Osteocyte (in vitro differentiated cells): ENCODE data around the gene LIPT2. TPM values are rescaled to one million over a fixed set of nuclear protein-coding genes. Genes with fewer than 3 reads are reported as not detected.

Experiments used
- DNase-seq: peaks from one replicate; pipeline ENCODE4 v3.0.0; 2021; ENCODE audit warnings: mixed read lengths; ENCODE audit not compliant: unreplicated experiment; ENCODE audit errors: extremely low spot score
- H3K27ac Mint-ChIP-seq: one replicate; pipeline ENCODE4 v1.8.0; 2021; ENCODE audit warnings: mild to moderate bottlenecking, mixed read lengths; ENCODE audit not compliant: unreplicated experiment
- H3K27me3 Mint-ChIP-seq: one replicate; pipeline ENCODE4 v1.8.0; 2021; ENCODE audit warnings: mixed read lengths; ENCODE audit not compliant: unreplicated experiment
- H3K36me3 Mint-ChIP-seq: one replicate; pipeline ENCODE4 v1.8.0; 2021; ENCODE audit warnings: mixed read lengths; ENCODE audit not compliant: unreplicated experiment
- H3K4me1 Mint-ChIP-seq: one replicate; pipeline ENCODE4 v1.8.0; 2021; ENCODE audit warnings: mixed read lengths; ENCODE audit not compliant: unreplicated experiment
- H3K4me3 Mint-ChIP-seq: one replicate; pipeline ENCODE4 v1.8.0; 2021; ENCODE audit warnings: mild to moderate bottlenecking, moderate library complexity, mixed read lengths; ENCODE audit not compliant: unreplicated experiment
- H3K9me3 Mint-ChIP-seq: one replicate; pipeline ENCODE4 v1.8.0; 2021; ENCODE audit warnings: mixed read lengths; ENCODE audit not compliant: unreplicated experiment
- total RNA-seq: library from RNA; stranded (reverse); gene quantifications from 2 replicates; pipeline ENCODE4 v1.2.1, GENCODE V29; 2021
- TF ChIP-seq, protein P1 (sequence below): fragments of 200-600 bp; sonication (generic); IDR thresholded peaks from 2 replicates; pipeline ENCODE4 v1.5.0; 2021; ENCODE audit warnings: antibody characterized with exemption, mild to moderate bottlenecking, moderate library complexity

Gene LIPT2
- total RNA-seq, 1 donor from 2014 or later: 1.6 TPM

DNA sequence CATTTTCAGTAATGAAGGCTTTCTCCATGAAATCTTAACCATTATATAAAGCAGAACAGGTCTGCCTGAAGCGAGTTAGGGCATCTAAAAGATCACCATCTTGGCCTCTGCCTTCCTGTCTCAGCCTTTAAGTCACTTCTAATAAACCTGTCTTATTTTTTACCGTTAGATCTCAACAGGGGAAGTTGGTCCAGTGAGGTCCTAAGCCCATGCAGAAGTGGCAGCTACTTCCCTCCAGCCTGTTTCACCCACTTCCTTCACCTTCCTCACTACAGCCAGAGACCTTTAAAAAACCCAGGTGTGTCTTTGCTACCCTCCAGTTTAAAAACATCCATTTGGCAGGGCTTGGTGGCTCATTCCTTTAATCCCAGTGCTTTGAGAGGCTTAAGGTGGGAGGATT is 14.1 kb upstream of the LIPT2 start:
- TF ChIP-seq, protein P1, sequence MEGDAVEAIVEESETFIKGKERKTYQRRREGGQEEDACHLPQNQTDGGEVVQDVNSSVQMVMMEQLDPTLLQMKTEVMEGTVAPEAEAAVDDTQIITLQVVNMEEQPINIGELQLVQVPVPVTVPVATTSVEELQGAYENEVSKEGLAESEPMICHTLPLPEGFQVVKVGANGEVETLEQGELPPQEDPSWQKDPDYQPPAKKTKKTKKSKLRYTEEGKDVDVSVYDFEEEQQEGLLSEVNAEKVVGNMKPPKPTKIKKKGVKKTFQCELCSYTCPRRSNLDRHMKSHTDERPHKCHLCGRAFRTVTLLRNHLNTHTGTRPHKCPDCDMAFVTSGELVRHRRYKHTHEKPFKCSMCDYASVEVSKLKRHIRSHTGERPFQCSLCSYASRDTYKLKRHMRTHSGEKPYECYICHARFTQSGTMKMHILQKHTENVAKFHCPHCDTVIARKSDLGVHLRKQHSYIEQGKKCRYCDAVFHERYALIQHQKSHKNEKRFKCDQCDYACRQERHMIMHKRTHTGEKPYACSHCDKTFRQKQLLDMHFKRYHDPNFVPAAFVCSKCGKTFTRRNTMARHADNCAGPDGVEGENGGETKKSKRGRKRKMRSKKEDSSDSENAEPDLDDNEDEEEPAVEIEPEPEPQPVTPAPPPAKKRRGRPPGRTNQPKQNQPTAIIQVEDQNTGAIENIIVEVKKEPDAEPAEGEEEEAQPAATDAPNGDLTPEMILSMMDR: no peak

GRCh38 chr11:74506823-74507222 is 13.3 kb upstream of the LIPT2 start:
- Mint-ChIP-seq H3K27me3 (peaks cover 17% of the 10 kb centered on the region), H3K36me3 (no peaks in the 10 kb centered on the region), H3K27ac (no peak overlapping the region), H3K4me3 (no peak overlapping the region), H3K9me3 (peaks cover 2% of the 10 kb centered on the region), H3K4me1 (peaks cover 5% of the 10 kb centered on the region)
- TF ChIP-seq, protein P1: no peak
- DNase-seq: no peak

More for the DNA sequence above, 14.1 kb upstream of the LIPT2 start:
- peaks cover 5% of the 10 kb centered on the region for H3K4me1 Mint-ChIP-seq
- no peaks in the 10 kb centered on the region for H3K9me3 Mint-ChIP-seq
- no peak for DNase-seq
- no peaks in the 10 kb centered on the region for H3K36me3 Mint-ChIP-seq
- H3K27me3 Mint-ChIP-seq: peaks cover 24% of the 10 kb centered on the region
- H3K27ac Mint-ChIP-seq: no peak overlapping the region
- H3K4me3 Mint-ChIP-seq: no peak overlapping the region

- Mint-ChIP-seq H3K4me1 (peaks cover 5% of the 10 kb centered on the region), H3K4me3 (no peak overlapping the region), H3K27ac (no peak overlapping the region), H3K9me3 (peaks cover 3% of the 10 kb centered on the region), H3K36me3 (no peaks in the 10 kb centered on the region), H3K27me3 (peaks cover 12% of the 10 kb centered on the region)
- no peak for DNase-seq
- TF ChIP-seq, protein P1: no peak
These were observed 12.4 kb upstream of the LIPT2 start for GRCh38 chr11:74505911-74506310.

DNA sequence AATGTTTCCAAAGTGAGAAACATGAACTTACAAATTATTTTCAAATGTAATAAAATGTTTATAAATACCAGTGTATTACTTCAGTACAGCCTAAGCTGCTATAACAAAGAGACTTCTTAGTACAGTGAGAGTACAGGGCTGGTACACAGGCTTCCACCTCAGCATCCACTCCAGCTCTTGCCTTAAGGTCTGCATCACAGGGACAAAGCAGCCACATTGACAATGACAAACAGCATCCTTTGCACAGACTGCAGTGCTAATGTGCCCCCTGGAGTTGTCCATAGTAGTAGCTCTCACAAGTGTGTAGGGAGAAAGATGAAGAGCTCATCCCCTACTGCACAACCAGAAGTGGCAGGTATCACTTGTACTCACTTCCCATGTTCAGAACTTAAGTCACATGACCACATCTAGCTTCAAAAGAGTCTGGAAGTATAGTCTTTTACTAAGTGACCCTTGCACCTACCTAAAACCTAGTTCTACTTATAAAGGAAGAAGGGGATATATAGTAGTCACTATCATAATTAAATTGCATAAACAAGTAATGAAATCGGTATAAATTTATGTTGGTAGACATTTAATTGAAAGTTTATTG is 10.7 kb upstream of the LIPT2 start:
- no peaks in the 10 kb centered on the region for H3K36me3 Mint-ChIP-seq
- no peak overlapping the region for H3K27ac Mint-ChIP-seq
- H3K4me1 Mint-ChIP-seq: peaks cover 5% of the 10 kb centered on the region
- H3K27me3 Mint-ChIP-seq: peaks cover 7% of the 10 kb centered on the region
- TF ChIP-seq, protein P1: no peak
- DNase-seq: no peak
- peaks cover 3% of the 10 kb centered on the region for H3K9me3 Mint-ChIP-seq
- H3K4me3 Mint-ChIP-seq: no peak overlapping the region

DNA sequence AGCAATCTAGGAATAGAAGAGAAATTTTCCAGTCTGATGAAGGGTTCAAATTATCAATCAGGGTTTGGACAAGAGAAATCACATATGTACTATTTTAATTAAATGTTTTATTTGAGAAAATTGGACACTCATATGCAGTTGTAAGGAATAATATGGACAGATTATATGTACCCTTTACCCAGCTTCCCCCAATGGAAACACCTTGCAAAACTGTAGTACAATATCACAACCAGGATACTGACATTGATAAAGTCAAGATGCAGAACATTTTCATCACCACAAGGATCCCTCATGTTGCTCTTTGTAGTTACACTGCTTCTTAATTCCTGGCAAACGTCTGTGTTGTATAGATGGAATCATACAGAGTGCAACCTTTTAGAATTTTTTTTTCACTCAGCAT is 1.4 kb upstream of the LIPT2 start:
- Mint-ChIP-seq H3K27me3 (no peaks in the 10 kb centered on the region), H3K4me1 (peaks cover 13% of the 10 kb centered on the region), H3K9me3 (peaks cover 20% of the 10 kb centered on the region), H3K36me3 (peaks cover 15% of the 10 kb centered on the region), H3K27ac (no peak overlapping the region), H3K4me3 (no peak overlapping the region)
- DNase-seq: no peak
- TF ChIP-seq, protein P1: no peak
